Neuronal stem cell (in vitro differentiated cells): ENCODE results near the gene RIC1.

Experiments used
- DNase-seq: peaks from one replicate; pipeline ENCODE4 v3.0.0-alpha.2; 2013; ENCODE audit warnings: low spot score
- H2AFZ ChIP-seq: one replicate; pipeline ENCODE4 v1.6.1; 2013; ENCODE audit warnings: mild to moderate bottlenecking, low read length, inconsistent platforms
- H2AK5ac ChIP-seq: 2 replicates; pipeline ENCODE4 v1.6.1; 2013; ENCODE audit warnings: low read depth, mild to moderate bottlenecking, inconsistent platforms, low read length, moderate library complexity, mixed read lengths
- H2BK120ac ChIP-seq: 2 replicates; pipeline ENCODE4 v1.6.1; 2013; ENCODE audit warnings: low read depth, mild to moderate bottlenecking, inconsistent platforms, low read length, moderate library complexity, mixed read lengths
- H2BK12ac ChIP-seq: one replicate; pipeline ENCODE4 v1.6.1; 2013; ENCODE audit warnings: low read length, inconsistent platforms
- H2BK15ac ChIP-seq: 2 replicates; pipeline ENCODE4 v1.6.1; 2013; ENCODE audit warnings: mild to moderate bottlenecking, low read length, inconsistent platforms, mixed read lengths
- H2BK5ac ChIP-seq: one replicate; pipeline ENCODE4 v1.6.1; 2013; ENCODE audit warnings: inconsistent platforms, mild to moderate bottlenecking, low read length, moderate library complexity
- H3K14ac ChIP-seq: one replicate; pipeline ENCODE4 v1.6.1; 2013; ENCODE audit warnings: low read length, inconsistent platforms
- H3K18ac ChIP-seq: 2 replicates; pipeline ENCODE4 v1.6.1; 2013; ENCODE audit warnings: low read length, inconsistent platforms
- H3K23ac ChIP-seq: 2 replicates; pipeline ENCODE4 v1.6.1; 2013; ENCODE audit warnings: low read depth, mild to moderate bottlenecking, mixed read lengths, low read length, inconsistent platforms; ENCODE audit not compliant: poor library complexity
- H3K27ac ChIP-seq: replicated peaks from 3 replicates; pipeline ENCODE4 v1.5.1; 2013; ENCODE audit warnings: low read length, inconsistent platforms
- H3K27me3 ChIP-seq, 3 experiments: 2 replicates each; pipeline ENCODE4 v1.6.1; 2013; ENCODE audit warnings: low read length in 3 of 3, mild to moderate bottlenecking in 2 of 3, inconsistent platforms in 1 of 3, low read depth in 1 of 3, mixed read lengths in 1 of 3, moderate library complexity in 1 of 3; ENCODE audit not compliant: control insufficient read depth in 3 of 3, insufficient read depth in 3 of 3
- H3K36me3 ChIP-seq, 2 donors: replicated peaks in 1 of 2; 2 replicates each; pipeline ENCODE4 v1.6.1; 2013; ENCODE audit warnings: low read length in 2 of 2; ENCODE audit not compliant: control insufficient read depth in 2 of 2, insufficient read depth in 2 of 2
- H3K4ac ChIP-seq: 2 replicates; pipeline ENCODE4 v1.6.1; 2013; ENCODE audit warnings: inconsistent platforms, mild to moderate bottlenecking, low read length, moderate library complexity
- H3K4me1 ChIP-seq, 2 donors: 1 replicate in 1 of 2; 2 replicates in 1 of 2; pipeline ENCODE4 v1.6.1; 2013; ENCODE audit warnings: low read length in 2 of 2, low read depth in 1 of 2; ENCODE audit not compliant: control insufficient read depth in 2 of 2, insufficient read depth in 1 of 2
- H3K4me2 ChIP-seq: one replicate; pipeline ENCODE4 v1.6.1; 2013; ENCODE audit warnings: mild to moderate bottlenecking, low read length, inconsistent platforms; ENCODE audit not compliant: insufficient read depth, poor library complexity, severe bottlenecking
- H3K4me3 ChIP-seq, 2 donors: 2 replicates each; pipeline ENCODE4 v1.5.1; 2013; ENCODE audit warnings: low read length in 2 of 2, mild to moderate bottlenecking in 2 of 2, inconsistent platforms in 1 of 2, moderate library complexity in 1 of 2
- H3K79me1 ChIP-seq: one replicate; pipeline ENCODE4 v1.6.1; 2013; ENCODE audit warnings: low read depth, mild to moderate bottlenecking, inconsistent platforms, low read length, moderate library complexity
- H3K9ac ChIP-seq: one replicate; pipeline ENCODE4 v1.6.1; 2013; ENCODE audit warnings: mild to moderate bottlenecking, low read depth, low read length, inconsistent platforms; ENCODE audit not compliant: poor library complexity
- H3K9me3 ChIP-seq, 2 donors: replicated peaks in 1 of 2; 2 replicates each; pipeline versions ENCODE3 to v1.6.1; 2013; ENCODE audit warnings: low read length in 2 of 2, mild to moderate bottlenecking in 2 of 2, inconsistent platforms in 1 of 2, low read depth in 1 of 2, mixed read lengths in 1 of 2, moderate library complexity in 1 of 2; ENCODE audit not compliant: control insufficient read depth in 2 of 2, insufficient read depth in 1 of 2
- H4K8ac ChIP-seq: one replicate; pipeline ENCODE4 v1.6.1; 2013; ENCODE audit warnings: low read depth, mild to moderate bottlenecking, inconsistent platforms, low read length, moderate library complexity
- H4K91ac ChIP-seq: one replicate; pipeline ENCODE4 v1.6.1; 2013; ENCODE audit warnings: low read length, low read depth, mild to moderate bottlenecking, inconsistent platforms; ENCODE audit not compliant: poor library complexity
- WGBS, 2 donors: extraction: QIAGEN DNeasy Blood & Tissue Kit; methylation state at CpG; one replicate each; pipeline ENCODE4 v1.1.7; 2013; ENCODE audit warnings: missing lambda C conversion rate in 2 of 2, mixed read lengths in 1 of 2; ENCODE audit not compliant: insufficient read length in 2 of 2, insufficient replicate concordance in 1 of 2; ENCODE audit errors: extremely low coverage in 2 of 2; 5-methylcytosine and 5-hydroxymethylcytosine counted together

The RIC1 gene

DNA sequence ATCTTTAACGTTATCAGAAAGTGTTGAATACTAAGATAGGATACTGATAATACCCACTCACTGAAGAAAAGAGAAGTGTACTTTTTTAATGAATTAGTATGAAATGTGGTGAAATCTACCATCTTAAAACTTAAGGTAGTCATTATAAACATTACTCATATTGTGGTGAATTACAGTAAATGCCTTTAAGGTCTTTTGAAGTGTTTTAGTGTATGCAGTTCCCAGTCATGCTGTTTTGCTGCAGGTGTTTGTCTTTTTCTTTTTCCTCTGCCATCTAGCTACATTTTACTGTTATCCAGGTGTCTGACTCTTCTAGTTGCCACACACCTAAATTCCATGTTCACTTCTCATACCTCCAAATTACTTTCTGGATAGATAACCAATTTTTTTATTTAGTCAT, 131.4 kb downstream of the RIC1 start:
- no peaks in the 10 kb centered on the region for H3K4me1 ChIP-seq
- no peak overlapping the region for H2AFZ ChIP-seq
- H3K27me3 ChIP-seq: no peaks in the 10 kb centered on the region
- H2BK120ac ChIP-seq: no peak overlapping the region
- H3K18ac ChIP-seq: no peak overlapping the region
- no peak for DNase-seq
- H3K4ac ChIP-seq: no peak overlapping the region
- H4K91ac ChIP-seq: no peak overlapping the region
- no peak overlapping the region for H3K4me2 ChIP-seq
- WGBS, 2 donors: no CpG with 5 or more reads among the region's 1 CpG
- no peak overlapping the region for H3K23ac ChIP-seq
- no peak overlapping the region for H2BK5ac ChIP-seq
- peaks cover 0 to 1% of the 10 kb centered on the region in 2 donors for H3K9me3 ChIP-seq
- H3K27ac ChIP-seq: no peak overlapping the region
- no peak overlapping the region for H3K9ac ChIP-seq
- no peak overlapping the region for H2BK12ac ChIP-seq
- H3K14ac ChIP-seq: no peak overlapping the region
- no peaks in the 10 kb centered on the region for H3K79me1 ChIP-seq
- no peak overlapping the region for H3K4me3 ChIP-seq
- no peak overlapping the region for H4K8ac ChIP-seq
- peaks cover 9 to 94% of the 10 kb centered on the region in 2 donors for H3K36me3 ChIP-seq
- H2BK15ac ChIP-seq: no peak overlapping the region
- no peak overlapping the region for H2AK5ac ChIP-seq

DNA sequence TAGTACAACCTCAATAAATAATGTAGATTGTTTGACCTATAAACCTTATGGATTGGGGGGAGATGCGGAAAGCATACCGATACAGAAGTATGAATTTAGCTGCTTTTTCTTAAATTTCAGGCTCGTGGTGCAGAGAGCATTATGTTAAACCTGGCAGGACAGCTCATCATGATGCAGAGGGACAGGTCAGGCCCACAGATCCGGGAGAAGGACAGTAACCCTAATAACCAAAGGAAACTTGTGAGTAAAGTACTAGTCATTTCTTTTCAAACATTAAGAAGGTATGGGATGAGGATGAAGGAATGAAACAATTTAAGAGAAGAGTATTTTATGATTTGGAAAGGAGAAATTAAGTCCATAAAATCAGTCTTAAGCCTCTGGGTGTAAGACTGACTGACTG, 133.5 kb downstream of the RIC1 start:
- Histone ChIP-seq H3K4me3 (no peak overlapping the region), H4K8ac (no peak overlapping the region), H2BK120ac (no peak overlapping the region), H2AFZ (no peak overlapping the region), H3K4me1 (no peaks in the 10 kb centered on the region), H2BK12ac (no peak overlapping the region), H3K14ac (no peak overlapping the region), H3K79me1 (no peaks in the 10 kb centered on the region), H2AK5ac (no peak overlapping the region), H3K23ac (no peak overlapping the region), H3K27ac (no peak overlapping the region), H3K36me3 (peaks cover 13 to 94% of the 10 kb centered on the region in 2 donors), H3K4me2 (no peak overlapping the region), H3K4ac (no peak overlapping the region), H3K9ac (no peak overlapping the region), H3K18ac (no peak overlapping the region), H2BK15ac (no peak overlapping the region), H3K9me3 (peaks cover 0 to 2% of the 10 kb centered on the region in 2 donors), H3K27me3 (no peaks in the 10 kb centered on the region), H4K91ac (no peak overlapping the region), H2BK5ac (no peak overlapping the region)
- no CpG with 5 or more reads among the region's 4 CpGs for WGBS, 2 donors
- no peak for DNase-seq

DNA sequence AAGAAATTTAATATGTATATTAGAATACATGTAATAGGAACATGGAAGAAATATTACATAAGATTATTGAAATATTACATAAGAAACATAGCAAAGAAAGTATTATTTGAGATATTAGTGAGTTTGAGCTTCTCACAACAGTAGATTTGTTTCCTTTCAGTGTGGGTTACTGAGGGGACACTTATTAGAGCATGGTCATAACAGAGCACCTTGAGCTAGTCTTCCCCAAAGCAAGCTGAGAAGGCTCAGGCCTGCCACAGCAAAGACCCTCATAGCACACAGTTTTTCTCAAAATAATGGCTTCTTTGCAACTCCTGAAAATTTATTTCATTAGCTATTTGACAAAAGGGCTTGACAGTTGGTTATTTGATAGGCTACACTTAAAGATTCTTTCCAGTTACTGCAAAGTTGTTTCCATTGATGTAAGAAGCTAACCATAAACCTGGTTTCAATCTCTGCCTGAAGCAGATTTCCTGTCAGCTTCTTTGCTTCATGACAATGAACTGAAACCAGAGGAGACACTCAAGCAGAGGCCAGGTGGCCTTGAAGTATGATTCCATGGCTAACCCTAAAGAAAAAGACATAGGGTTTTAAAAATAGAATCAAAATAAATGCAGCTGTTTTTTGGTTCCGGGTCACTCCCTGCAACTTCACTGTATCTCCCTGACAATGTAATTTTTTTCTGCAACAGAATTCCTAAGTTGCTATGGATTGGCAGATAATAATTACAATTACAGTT, 135.4 kb downstream of the RIC1 start:
- Histone ChIP-seq H3K9me3 (peaks cover 0 to 2% of the 10 kb centered on the region in 2 donors), H3K27ac (no peak overlapping the region), H3K4me2 (no peak overlapping the region), H2AFZ (no peak overlapping the region), H4K8ac (no peak overlapping the region), H3K23ac (no peak overlapping the region), H3K27me3 (no peaks in the 10 kb centered on the region), H2BK12ac (no peak overlapping the region), H3K18ac (no peak overlapping the region), H3K4me3 (no peak overlapping the region), H4K91ac (no peak overlapping the region), H3K9ac (no peak overlapping the region), H3K4me1 (no peaks in the 10 kb centered on the region), H2BK15ac (no peak overlapping the region), H3K36me3 (peaks cover 18 to 96% of the 10 kb centered on the region in 2 donors), H3K14ac (no peak overlapping the region), H2BK120ac (no peak overlapping the region), H2AK5ac (no peak overlapping the region), H3K4ac (no peak overlapping the region), H3K79me1 (no peaks in the 10 kb centered on the region), H2BK5ac (no peak overlapping the region)
- no CpG with 5 or more reads among the region's 1 CpG for WGBS, 2 donors
- DNase-seq: no peak

DNA sequence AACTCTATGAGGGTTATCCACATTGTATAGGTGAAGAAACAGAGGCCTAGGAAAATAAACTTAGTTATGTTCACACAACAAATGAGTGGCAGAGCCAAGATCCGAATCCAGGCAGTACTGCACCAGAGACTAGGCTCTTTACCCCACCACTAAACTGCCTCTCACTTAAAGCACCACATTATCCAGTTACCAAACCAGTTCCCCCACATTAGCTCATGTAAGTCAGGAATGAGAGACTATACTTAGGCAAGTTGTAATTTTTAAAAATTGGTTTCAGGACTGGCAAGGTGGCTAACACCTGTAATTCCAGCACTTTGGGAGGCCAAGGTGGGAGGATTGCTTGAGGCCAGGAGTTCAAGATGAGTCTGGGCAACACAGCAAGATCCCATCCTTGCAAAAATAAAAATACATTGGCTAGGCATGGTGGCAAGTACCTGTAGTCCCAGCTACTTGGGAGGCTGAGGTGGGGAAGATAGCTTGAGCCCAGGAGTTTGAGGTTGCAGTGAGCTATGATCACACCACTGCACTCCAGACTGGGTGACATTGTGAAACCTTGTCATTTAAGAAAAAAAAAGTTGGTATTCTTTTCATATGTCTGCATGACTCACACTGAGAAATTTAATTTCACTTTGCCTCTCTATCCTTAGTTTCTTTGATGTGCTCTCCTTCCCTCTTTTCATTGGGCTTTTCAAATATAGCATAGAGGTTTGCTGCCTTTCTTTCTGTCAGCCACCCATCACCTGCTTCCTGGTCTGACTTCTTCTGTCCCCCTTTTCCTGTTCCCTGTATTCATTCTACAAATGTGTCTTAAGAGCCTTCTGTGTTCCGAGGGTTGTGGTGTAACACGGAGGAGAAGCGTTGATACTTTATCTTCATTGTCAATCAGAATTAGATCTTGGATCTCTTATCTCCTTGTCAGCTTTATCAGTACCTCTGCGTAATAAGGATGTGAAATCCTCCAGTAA, 139.3 kb downstream of the RIC1 start:
- no peaks in the 10 kb centered on the region for H3K4me1 ChIP-seq
- WGBS, 2 donors: no CpG with 5 or more reads among the region's 5 CpGs
- no peak overlapping the region for H2BK5ac ChIP-seq
- H3K4me2 ChIP-seq: no peak overlapping the region
- H2BK120ac ChIP-seq: no peak overlapping the region
- H4K91ac ChIP-seq: no peak overlapping the region
- no peak overlapping the region for H3K4me3 ChIP-seq
- H3K36me3 ChIP-seq: peaks cover 20 to 100% of the 10 kb centered on the region in 2 donors
- no peaks in the 10 kb centered on the region for H3K27me3 ChIP-seq
- H2AFZ ChIP-seq: no peak overlapping the region
- DNase-seq: no peak
- H2BK12ac ChIP-seq: no peak overlapping the region
- H3K18ac ChIP-seq: no peak overlapping the region
- H3K4ac ChIP-seq: no peak overlapping the region
- H3K23ac ChIP-seq: no peak overlapping the region
- H2BK15ac ChIP-seq: no peak overlapping the region
- H3K27ac ChIP-seq: no peak overlapping the region
- no peak overlapping the region for H3K9ac ChIP-seq
- H4K8ac ChIP-seq: no peak overlapping the region
- no peaks in the 10 kb centered on the region for H3K79me1 ChIP-seq
- H3K9me3 ChIP-seq: peaks cover 0 to 2% of the 10 kb centered on the region in 2 donors
- no peak overlapping the region for H2AK5ac ChIP-seq
- H3K14ac ChIP-seq: no peak overlapping the region
